HG03565 (cell line): Measurements from ENCODE around the gene CD80.
"Not testable (repeated sequence)": the region's sequence is repeated elsewhere in the genome, so short reads cannot be mapped to it uniquely, and the experiment has no call there.

ENCODE experiments used
- ATAC-seq: cut with Tn5 transposase; IDR thresholded peaks from one replicate; pipeline ENCODE4 v1.9.1; 2021; ENCODE audit warnings: mild to moderate bottlenecking, moderate library complexity; ENCODE audit not compliant: unreplicated experiment

Gene CD80

DNA sequence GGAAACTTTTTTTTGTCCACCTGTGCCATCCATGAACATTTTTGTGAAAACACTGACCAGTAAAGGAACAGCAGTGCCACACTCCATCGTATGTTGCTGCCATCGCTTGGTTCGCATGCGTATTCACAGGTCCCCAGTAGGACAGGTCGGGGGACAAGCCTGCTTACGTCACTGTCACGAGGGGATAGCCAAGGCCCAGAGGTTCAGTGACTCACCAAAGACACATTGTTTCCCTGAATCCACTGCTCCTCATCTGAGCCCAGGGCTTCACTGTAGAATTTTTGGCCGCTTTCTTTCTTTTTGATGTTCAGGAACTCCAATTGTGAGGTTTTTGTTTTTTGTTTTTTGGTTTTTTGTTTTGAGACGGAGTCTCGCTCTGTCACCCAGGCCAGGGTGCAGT is 25.8 kb upstream of the CD80 start:
- no peak for ATAC-seq

DNA sequence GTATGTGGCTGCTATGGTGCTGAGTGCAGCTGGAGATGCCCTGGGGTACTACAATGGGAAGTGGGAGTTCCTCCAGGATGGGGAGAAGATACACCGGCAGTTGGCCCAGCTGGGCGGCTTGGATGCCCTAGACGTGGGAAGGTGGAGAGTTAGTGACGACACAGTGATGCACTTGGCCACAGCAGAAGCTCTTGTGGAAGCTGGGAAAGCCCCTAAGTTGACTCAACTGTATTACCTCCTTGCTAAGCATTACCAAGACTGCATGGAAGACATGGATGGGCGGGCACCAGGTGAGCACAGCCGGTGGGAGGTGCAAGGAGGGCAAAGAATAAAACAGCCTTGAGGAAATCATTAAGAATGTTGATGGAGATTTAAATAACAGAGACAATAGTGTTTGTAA is 22.8 kb upstream of the CD80 start:
- peak; percentile 37 for ATAC-seq

GRCh38 chr3:119580067-119580760 is 20.8 kb upstream of the CD80 start:
- peak; percentile 54 for ATAC-seq

- ATAC-seq = peak; percentile 41
Measured at GRCh38 chr3:119579366-119580066, 20.1 kb upstream of the CD80 start, which contains the start of gene ADPRH. Gene ADPRH (plus strand): TSS chr3:119579492. CDS start chr3:119582170, 2,678 bp downstream.

DNA sequence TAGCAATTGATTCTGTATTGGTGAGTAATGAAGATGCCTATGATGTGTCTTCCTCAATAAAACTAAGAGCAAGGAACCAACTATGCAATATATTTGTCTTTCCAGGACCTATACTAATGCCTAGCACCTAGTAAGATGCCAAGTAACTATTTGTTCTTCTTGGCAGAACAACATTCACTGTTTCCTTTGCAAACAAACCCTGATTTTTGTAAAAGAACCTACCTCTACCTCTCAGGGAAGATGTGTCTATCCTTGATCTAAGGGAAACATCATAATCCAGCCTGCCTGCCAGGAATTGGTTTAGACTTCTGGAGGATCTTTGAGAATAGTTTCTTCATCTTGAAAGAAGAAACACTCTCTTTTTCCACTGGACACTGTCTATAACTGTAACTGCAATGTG is 16.1 kb upstream of the CD80 start:
- no peak for ATAC-seq

GRCh38 chr3:119571688-119572087 is 12.3 kb upstream of the CD80 start:
- ATAC-seq = no peak

- ATAC-seq = no peak
Measured at GRCh38 chr3:119571230-119571629, 11.8 kb upstream of the CD80 start.

DNA sequence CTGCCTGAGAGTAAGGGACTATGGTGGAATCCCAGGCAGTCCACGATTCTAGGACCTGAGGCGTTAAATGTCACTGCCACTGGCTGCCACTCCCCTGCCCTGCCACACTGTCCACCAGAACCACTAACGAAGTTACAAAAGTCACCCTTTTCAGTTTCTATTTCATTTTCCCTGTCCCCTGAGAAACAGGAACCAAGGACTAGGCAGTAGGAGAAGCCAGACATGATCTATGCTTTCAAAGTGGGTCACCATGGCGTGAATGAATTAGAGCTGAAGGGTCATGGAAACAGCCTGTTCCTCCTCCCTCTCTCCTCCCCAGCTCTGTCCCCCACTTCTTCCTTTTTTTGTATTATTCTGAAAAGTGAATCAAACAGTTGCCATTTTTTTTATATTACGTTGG is 10.8 kb upstream of the CD80 start:
- ATAC-seq = no peak

DNA sequence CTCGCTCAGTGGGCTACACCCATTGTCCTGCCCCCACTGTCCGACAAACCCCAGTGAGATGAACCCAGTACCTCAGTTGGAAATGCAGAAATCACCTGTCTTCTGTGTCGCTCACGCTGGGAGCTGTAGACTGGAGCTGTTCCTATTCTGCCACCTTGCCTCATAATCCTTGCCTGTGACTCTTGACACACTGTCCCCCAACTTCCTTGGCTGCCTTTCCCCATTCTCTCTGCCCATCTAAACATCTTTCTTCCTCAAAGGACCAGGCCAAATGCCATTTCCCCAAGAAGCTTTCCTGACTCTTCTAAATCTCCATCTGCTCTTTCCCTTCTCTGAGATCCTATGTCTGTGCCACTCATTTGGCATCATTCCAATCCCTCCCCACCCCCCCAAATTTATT is 9.7 kb upstream of the CD80 start:
- ATAC-seq = no peak

DNA sequence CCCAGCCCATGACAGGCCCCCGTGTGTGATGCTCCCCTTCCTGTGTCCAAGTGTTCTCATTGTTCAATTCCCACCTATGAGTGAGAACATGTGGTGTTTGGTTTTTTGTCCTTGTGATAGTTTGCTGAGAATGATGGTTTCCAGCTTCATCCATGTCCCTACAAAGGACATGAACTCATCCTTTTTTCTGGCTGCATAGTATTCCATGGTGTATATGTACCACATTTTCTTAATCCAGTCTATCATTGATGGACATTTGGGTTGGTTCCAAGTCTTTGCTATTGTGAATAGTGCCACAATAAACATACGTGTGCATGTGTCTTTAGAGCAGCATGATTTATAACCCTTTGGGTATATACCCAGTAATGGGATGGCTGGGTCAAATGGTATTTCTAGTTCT is 3.9 kb upstream of the CD80 start:
- not testable (repeated sequence) for ATAC-seq

- peak; percentile 61 for ATAC-seq
Measured at GRCh38 chr3:119562307-119562961, 3.0 kb upstream of the CD80 start.

DNA sequence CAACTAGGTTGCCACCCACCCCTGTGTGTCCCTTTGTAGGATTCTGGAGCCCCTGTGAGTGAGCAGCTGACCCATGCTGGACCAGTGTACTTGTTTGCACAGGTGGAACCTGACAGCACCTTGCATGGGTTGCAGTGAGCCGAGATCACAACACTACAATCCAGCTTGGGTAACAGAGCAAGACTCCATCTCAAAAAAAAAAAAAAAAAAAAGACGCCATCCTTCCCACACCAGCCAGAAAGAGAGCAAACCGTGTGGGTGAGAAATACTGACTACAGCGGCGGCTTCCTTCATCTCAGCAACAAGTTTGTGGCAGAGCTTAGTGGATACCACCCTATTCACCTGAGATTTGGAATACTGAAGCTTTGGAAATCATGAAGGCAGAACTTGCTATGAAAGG is 746 bp upstream of the CD80 start:
- ATAC-seq = no peak

DNA sequence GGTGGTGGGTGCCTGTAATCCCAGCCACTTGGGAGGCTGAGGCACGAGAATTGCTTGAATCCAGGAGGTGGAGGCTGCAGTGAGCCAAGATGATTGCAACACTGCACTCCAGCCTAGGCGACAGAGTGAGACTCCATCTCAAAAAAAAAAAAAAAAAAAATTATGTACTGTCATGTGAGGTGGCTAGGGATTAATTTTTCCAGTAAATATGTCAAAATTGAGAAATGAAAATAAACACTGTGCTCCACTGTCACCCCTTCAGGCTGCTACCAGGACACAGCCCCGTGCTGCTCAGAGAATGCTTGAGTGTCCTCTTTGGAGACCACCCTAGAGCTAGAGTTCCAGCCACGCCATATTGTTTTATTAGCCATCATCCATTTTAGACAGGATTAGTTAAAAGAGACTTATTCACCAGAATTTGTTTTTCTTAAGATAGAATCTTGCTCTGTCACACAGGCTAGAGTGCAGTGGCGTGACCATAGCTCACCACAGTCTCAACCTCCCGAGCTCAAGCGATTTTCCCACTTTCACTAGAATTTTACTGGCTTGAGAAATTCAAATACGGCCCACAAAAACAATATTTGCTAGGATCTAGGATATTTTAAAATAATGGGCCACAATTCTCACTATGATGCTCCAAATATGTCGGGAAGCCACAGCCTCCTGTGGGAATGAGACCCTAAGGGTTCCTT is 642 bp downstream of the CD80 start:
- ATAC-seq = no peak

DNA sequence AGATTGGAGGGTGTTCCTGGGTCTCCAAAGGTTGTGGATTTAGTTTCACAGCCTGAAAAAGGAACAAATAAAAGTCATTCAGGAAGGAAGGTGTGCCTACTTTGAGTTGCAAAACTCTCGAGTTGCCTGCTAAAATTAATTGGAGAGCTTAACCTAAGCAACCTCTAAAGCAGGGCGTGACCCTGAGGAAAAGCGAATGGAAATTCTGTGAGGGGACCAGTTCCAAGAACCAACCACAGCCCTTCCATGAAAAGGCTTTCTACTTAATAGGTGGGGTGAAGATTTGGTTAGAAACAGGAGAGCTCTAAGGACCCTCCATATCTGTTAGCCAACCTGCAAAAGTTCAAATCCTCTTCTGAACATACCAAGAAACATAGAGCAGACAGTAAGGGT is 1.5 kb downstream of the CD80 start:
- no peak for ATAC-seq

DNA sequence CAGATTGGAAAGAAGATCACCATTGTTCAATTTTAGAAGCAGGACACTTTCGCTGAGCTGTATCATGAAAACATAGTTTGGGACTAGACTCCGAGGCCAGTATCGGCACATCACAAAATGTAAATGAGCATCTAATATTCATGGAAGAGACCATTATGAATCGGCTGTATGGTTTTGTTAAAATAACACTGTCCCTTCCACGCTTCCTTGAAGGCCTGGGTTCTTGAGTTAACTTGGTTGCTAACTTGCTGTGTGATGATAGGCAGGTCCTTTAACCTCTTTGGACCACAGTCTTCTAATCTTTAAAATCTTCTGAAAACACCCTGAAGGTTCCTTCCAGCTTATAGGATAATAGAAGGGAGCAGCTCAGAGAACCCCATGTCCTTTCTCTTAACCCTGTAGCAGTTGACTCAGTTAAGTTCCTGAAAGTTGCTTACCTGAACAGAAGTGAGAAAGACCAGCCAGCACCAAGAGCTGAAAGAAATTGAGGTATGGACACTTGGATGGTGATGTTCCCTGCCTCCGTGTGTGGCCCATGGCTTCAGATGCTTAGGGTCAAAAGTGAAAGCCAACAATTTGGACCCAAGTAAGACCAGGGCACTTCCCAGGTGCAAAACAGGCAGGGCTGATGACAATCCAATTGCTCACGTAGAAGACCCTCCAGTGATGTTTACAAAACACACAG is 2.1 kb downstream of the CD80 start:
- no peak for ATAC-seq

GRCh38 chr3:119555929-119556328 is 3.5 kb downstream of the CD80 start:
- no peak for ATAC-seq

GRCh38 chr3:119555309-119555735 is 4.1 kb downstream of the CD80 start:
- ATAC-seq = no peak

GRCh38 chr3:119553823-119554415 is 5.5 kb downstream of the CD80 start:
- no peak for ATAC-seq

GRCh38 chr3:119552928-119553327 is 6.5 kb downstream of the CD80 start:
- ATAC-seq = not testable (repeated sequence)

DNA sequence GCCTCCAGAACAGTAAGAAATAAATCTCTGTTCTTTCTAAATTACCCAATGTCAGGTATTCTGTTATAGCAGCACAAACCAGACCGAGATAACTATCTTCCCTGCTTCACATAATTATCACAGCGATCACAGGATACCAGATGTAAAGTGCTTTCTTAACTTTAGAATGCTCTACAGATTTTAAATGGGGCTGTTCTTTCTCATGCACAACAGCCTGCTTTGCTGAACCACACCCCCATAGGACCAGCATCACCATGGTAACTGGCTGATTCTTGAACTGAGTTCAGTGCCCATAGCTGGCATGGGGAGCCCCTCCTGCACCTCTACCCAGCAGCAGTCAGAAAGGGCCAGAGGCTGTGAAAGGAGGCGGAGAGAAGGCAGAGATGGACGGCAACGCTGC is 7.8 kb downstream of the CD80 start:
- ATAC-seq = no peak
